Activated CD8-positive, alpha-beta memory T cell treated with anti-CD3 and anti-CD28 coated beads, Interleukin-2, amount 50 U/mL, for 4 hours (primary cell): Measurements from ENCODE around the gene GABBR2.

ENCODE experiments used
- DNase-seq: peaks from one replicate; pipeline ENCODE4 v3.0.0-alpha.2; 2020

The GABBR2 gene

DNA sequence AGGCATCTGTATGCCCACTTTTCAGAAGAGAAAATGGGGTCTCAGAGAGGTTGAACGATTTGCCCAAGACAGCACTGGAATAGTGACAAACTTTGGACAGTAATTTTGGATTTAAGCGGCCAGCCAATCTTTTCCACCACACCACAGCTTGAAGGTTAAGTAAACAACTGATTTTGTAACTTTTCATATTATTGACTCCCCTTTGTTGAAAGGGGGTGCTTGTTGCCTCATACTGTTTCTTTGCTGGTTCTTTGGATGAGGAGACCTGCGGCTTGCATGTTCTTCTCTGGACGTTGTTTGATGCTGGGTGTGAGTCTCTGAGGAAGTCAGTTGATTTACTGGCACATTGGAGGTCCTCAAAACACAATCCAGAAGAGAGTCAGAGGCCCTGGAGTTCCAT lies 11.7 kb upstream of the GABBR2 start:
- DNase-seq = no peak

- no peak for DNase-seq
Observed at GRCh38 chr9:98719055-98719454, 10.3 kb upstream of the GABBR2 start.

DNA sequence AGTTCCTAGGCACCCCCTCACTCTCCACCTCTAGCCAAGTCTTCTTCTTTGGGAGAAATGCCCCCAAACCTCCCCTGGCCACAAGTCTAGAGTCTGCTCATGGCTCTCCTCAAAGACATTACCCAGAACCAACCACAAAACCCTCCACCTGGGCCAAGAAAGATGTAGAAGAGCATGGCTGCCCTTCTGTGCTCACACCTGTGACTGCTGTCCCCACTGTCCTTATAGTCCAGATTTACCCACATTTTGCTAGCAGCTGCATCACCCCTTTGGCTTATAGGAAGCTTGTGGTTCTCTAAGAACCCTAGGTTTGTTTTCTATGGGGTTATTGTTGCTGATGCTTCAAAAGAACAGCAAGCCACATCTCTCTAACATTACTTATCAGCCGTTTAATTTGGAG lies 6.1 kb upstream of the GABBR2 start:
- DNase-seq = no peak

GRCh38 chr9:98712987-98713386 lies 4.3 kb upstream of the GABBR2 start:
- no peak for DNase-seq

GRCh38 chr9:98709968-98710965 lies 1.5 kb upstream of the GABBR2 start:
- DNase-seq = no peak

- DNase-seq = no peak
Observed at GRCh38 chr9:98708103-98708932, 417 bp downstream of the GABBR2 start.

DNA sequence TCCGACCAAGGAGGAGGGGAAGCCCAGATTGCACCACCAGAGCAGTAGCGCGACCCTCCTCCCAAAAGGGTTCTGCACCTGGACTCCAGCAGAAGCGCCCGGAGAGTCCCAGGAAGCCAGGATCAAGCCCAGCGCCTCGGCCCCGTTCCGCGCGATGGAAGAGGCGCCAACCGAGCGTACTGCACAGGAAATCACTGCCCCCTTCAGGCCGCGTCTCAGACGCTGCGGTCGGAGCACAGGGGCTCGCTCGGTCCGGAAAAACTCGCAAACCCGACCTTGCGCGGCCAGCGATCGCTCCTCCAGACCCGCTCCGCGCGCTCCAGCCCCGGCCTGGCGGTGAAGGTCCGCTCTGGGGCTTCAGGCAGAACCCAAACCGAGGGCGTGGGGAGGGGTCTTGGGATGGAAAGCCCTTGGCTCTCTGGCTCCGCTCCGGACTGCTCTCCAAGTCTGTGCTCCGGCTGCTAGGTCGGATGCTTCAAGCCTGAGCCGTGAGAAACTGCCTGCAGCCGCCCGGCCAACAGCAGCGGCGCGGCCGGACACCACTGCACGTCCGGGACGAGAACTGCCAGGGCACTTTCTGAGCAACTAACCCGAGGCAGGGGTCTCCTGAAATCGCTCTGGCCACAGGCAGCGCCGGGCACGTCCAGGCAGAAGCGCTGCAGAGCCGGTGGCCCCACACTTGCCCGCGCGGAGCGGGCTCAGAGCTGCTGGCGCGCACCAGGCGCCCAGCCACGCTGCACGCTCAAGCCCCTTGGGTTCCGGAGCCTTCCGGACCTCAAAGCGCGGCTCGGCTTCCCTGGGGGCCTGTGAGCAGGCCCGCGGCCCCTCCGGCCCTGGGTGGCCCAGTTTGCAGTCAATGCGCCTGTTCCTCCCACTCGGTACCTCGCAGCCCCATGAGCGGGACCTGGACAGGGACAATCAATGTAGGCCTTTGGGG lies 1.3 kb downstream of the GABBR2 start:
- DNase-seq = no peak

GRCh38 chr9:98706651-98707165 lies 2.0 kb downstream of the GABBR2 start:
- DNase-seq = no peak

DNA sequence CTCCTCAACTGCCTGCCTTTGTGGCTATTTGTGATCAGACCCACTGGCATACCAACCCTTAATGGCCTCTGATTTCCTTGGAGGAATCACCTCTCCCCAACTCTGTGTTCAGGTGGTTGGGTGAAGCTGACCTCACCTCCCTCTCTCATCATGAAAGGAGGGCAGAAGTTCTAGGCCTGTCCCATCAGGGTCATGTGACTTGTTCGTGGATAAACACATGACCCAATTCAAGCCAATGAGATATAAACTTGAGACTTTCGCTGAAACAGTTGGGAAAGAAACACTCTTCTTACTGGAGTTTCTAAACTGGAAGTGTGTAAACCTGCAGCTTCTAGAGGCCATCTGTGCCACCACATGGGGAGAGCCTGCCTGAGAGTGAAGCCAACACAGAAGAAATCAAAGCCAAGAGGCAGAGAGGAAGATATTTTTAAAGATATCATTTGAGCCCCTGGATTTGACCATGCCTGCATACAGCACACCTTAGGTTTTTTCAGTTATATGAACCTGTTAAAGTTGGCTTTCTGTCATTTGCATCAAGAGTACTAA lies 5.8 kb downstream of the GABBR2 start:
- no peak for DNase-seq

DNA sequence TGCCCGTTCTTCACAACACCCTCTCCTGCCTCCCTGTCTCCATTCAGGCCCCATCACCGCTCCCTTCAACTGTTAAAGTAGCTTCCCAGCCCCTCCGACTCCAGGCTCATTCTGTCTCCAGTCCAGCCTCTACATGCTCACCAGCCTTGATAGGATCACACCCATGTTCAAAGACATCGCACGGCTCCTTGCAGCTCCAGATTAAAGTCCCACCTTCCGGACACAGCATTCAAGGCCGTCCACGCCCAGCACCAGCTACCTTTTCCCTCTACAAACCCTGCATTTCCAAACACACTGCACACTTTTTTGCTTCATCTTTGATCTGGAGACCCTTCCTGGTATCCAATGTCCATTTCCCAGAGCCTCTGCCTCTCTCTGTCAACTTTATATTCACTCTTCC lies 6.4 kb downstream of the GABBR2 start:
- DNase-seq = no peak

- DNase-seq = no peak
Observed at GRCh38 chr9:98701576-98701975, 7.2 kb downstream of the GABBR2 start.

GRCh38 chr9:98700801-98701200 lies 7.9 kb downstream of the GABBR2 start:
- DNase-seq = no peak

DNA sequence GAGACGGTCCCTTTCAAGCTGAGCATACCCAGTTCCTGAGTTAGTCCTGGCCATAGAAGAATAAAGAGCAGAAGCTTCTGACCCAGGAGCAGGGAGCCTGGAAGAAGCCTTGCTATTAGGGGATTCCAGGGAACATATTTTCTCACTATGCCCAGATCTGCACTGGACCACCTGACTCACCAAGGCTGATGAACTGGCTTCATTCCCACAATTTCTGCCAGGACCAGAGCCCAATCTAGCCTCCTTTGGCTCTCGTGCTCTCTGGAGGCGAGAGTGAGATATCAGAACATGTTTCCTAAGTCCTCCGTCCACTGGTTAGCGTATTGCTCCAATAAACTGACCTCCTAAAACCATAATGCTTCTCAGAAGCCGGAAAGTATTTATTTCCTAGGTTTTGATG lies 9.9 kb downstream of the GABBR2 start:
- DNase-seq = no peak

DNA sequence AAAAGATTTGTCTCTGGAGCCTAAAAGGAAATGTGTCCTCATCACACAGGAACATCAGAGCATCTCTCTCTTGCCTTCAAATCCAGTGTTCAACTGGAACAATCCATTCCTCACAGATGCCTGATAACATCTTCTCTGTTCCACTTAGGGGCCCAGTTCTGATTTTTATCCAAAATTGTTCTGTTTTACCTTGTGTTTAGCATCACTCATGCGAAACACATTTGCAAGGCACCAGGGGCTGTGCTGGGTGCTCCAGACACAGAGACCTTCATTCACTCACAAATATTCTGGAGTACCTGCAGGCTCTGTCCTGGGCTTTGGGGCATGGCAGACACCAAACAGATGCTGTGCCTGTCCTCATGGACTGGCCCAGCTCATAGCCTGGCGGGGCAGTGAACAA lies 13.8 kb downstream of the GABBR2 start:
- no peak for DNase-seq

- no peak for DNase-seq
Observed at GRCh38 chr9:98692392-98692791, 16.3 kb downstream of the GABBR2 start.

- DNase-seq = no peak
Observed at GRCh38 chr9:98691890-98692289, 16.8 kb downstream of the GABBR2 start.

DNA sequence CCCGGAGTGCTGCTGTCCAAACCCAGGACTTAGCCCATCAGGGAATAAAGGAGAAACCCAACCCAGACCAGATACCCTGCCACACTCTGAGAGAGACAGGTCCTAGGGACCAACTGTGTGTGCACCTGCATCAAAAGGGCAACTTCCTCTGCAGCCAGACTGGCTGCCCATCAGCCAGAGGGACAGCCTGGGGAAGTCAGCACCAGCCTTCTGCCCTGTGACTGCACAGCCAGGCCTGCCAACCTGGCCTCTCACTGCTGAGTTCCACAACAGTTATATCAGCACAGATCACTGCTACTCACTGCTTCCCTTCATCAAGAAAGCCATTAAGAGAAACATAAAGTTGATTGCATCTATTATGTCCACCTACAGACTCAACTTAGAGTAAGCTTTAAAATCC lies 18.0 kb downstream of the GABBR2 start:
- no peak for DNase-seq

GRCh38 chr9:98688710-98689495 lies 19.8 kb downstream of the GABBR2 start:
- no peak for DNase-seq

DNA sequence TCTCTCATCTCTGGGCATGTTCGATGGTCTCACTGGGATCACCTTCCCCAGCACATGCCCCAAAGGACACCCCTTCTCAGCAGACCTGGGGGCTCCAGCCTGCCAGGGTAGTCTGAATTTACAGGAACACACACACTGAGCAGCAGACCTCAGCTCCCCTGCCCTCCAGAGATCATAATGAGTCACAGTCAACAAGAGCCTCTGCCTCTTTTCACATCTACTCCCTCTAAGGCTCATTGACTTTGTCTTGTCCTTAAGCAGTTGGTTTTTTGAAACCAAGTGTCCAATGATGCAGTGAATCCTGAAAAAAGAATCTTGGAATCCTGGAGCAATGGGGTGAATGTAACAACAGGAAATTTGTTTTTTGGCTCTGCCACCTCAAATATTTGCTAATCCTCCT lies 20.8 kb downstream of the GABBR2 start:
- DNase-seq = no peak

- no peak for DNase-seq
Observed at GRCh38 chr9:98686961-98687855, 21.5 kb downstream of the GABBR2 start.
